ENCODE results near the gene IPCEF1.
"Not testable (repeated sequence)": the region's sequence is repeated elsewhere in the genome, so short reads cannot be mapped to it uniquely, and the experiment has no call there.

Gene IPCEF1

DNA sequence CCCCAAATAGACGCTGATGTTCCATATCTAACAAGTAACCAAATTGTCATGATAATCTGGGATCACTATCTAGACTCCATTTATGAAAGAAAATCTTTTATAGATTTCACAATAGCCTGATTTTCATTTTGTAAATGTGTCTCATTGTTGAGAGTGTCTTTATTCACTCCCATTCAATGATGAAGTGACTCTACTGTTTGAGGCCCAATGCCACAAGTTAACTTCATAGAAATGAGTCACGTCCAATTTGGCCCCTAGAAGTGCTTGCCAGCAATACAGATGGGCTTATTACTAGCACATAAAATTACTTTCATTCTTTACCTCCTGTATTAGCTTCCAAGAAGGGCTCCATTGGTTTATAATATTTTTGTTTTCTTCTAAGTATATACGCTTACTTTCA lies 6.3 kb downstream of the IPCEF1 start:
- no peak overlapping the region for H3K9ac ChIP-seq (ENCODE audit: low read length)
- no peaks in the 10 kb centered on the region for H3K27me3 ChIP-seq (ENCODE audit: control insufficient read depth, insufficient read depth, low read length)
- H3K4me1 ChIP-seq (ENCODE audit: control insufficient read depth, insufficient read depth, low read length) = no peaks in the 10 kb centered on the region
- no peaks in the 10 kb centered on the region for H3K36me3 ChIP-seq (ENCODE audit: control insufficient read depth, insufficient read depth, low read length)
- no peaks in the 10 kb centered on the region for H3K9me3 ChIP-seq (ENCODE audit: control insufficient read depth, low read length)
- no peak overlapping the region for H3K4me3 ChIP-seq (ENCODE audit: low read length)

DNA sequence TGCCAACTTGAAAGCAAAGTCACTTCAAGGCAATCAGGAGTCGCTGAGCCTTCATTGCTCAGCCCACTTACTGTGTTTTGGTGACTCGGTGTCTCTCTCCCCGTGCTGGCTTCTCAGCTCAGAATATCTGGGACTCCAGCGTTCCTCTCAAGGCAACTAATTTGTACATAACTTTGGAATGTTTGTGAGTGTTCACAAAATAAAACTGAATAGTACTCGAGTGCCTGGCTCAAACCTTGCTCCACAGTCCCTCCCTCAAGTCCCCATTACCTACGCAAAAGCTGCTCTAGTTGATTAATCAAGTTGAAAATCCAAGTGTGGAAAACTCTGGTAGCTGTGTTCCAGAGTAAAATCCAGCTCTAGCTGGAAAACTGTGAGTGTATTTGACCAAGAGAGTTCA lies 8.6 kb downstream of the IPCEF1 start:
- Histone ChIP-seq H3K4me1 (ENCODE audit: control insufficient read depth, insufficient read depth, low read length) (peaks cover 4% of the 10 kb centered on the region), H3K9ac (ENCODE audit: low read length) (no peak overlapping the region), H3K4me3 (ENCODE audit: low read length) (no peak overlapping the region), H3K36me3 (ENCODE audit: control insufficient read depth, insufficient read depth, low read length) (no peaks in the 10 kb centered on the region), H3K27me3 (ENCODE audit: control insufficient read depth, insufficient read depth, low read length) (no peaks in the 10 kb centered on the region), H3K9me3 (ENCODE audit: control insufficient read depth, low read length) (no peaks in the 10 kb centered on the region)

GRCh38 chr6:154345811-154346210 lies 10.8 kb downstream of the IPCEF1 start:
- Histone ChIP-seq H3K36me3 (ENCODE audit: control insufficient read depth, insufficient read depth, low read length) (no peaks in the 10 kb centered on the region), H3K4me3 (ENCODE audit: low read length) (no peak overlapping the region), H3K9ac (ENCODE audit: low read length) (no peak overlapping the region), H3K9me3 (ENCODE audit: control insufficient read depth, low read length) (no peaks in the 10 kb centered on the region), H3K27me3 (ENCODE audit: control insufficient read depth, insufficient read depth, low read length) (no peaks in the 10 kb centered on the region), H3K4me1 (ENCODE audit: control insufficient read depth, insufficient read depth, low read length) (peaks cover 8% of the 10 kb centered on the region)

GRCh38 chr6:154343473-154344308 lies 12.9 kb downstream of the IPCEF1 start:
- peaks cover 8% of the 10 kb centered on the region for H3K4me1 ChIP-seq (ENCODE audit: control insufficient read depth, insufficient read depth, low read length)
- peak overlapping the region; percentile 49 for H3K9ac ChIP-seq (ENCODE audit: low read length)
- H3K36me3 ChIP-seq (ENCODE audit: control insufficient read depth, insufficient read depth, low read length) = no peaks in the 10 kb centered on the region
- peak overlapping the region; percentile 11 for H3K4me3 ChIP-seq (ENCODE audit: low read length)
- H3K9me3 ChIP-seq (ENCODE audit: control insufficient read depth, low read length) = no peaks in the 10 kb centered on the region
- H3K27me3 ChIP-seq (ENCODE audit: control insufficient read depth, insufficient read depth, low read length) = no peaks in the 10 kb centered on the region

DNA sequence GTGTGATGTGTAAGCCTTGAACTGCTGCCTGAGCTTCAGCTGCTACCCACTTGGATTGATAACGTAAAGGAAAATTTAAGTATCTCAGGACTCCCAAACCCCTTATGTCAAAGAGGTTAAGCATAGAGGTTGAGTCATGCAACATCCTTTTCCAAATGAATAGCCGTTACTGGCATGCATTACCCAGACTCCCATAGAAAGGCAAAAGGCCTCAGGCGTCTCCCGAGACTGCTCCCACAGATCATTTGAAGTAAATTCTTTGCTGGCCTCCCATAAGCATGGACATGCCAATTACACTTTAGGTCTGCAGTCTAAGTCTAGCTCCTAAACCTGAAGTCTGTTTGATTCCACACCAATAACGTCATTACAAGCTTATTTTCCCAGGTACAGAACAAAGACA lies 14.7 kb downstream of the IPCEF1 start:
- Histone ChIP-seq H3K27me3 (ENCODE audit: control insufficient read depth, insufficient read depth, low read length) (no peaks in the 10 kb centered on the region), H3K36me3 (ENCODE audit: control insufficient read depth, insufficient read depth, low read length) (no peaks in the 10 kb centered on the region), H3K9me3 (ENCODE audit: control insufficient read depth, low read length) (no peaks in the 10 kb centered on the region), H3K4me3 (ENCODE audit: low read length) (no peak overlapping the region), H3K9ac (ENCODE audit: low read length) (no peak overlapping the region), H3K4me1 (ENCODE audit: control insufficient read depth, insufficient read depth, low read length) (peaks cover 8% of the 10 kb centered on the region)

DNA sequence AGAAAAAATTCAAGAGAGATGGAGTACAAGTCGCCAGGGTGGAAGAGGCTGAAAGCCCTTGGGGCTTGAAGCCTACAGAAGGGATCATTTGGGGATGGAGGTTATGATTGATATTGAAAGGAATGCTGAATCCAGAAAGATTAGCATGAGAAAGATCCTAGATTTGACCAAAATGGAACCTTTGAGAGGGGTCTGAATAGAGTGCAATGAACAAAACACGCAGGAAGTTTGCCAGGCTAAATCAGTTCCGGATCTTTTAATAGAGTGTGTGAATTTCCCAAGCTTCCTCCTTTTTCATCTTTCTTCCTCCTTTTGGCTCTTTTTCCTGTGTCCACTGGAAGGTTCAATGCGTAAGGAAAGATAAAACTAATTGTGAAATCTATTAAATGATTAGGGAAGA lies 15.3 kb downstream of the IPCEF1 start:
- no peaks in the 10 kb centered on the region for H3K36me3 ChIP-seq (ENCODE audit: control insufficient read depth, insufficient read depth, low read length)
- H3K4me3 ChIP-seq (ENCODE audit: low read length) = no peak overlapping the region
- H3K9me3 ChIP-seq (ENCODE audit: control insufficient read depth, low read length) = no peaks in the 10 kb centered on the region
- no peaks in the 10 kb centered on the region for H3K27me3 ChIP-seq (ENCODE audit: control insufficient read depth, insufficient read depth, low read length)
- no peak overlapping the region for H3K9ac ChIP-seq (ENCODE audit: low read length)
- H3K4me1 ChIP-seq (ENCODE audit: control insufficient read depth, insufficient read depth, low read length) = peaks cover 8% of the 10 kb centered on the region

GRCh38 chr6:154337406-154338005 lies 19.1 kb downstream of the IPCEF1 start:
- Histone ChIP-seq H3K4me1 (ENCODE audit: control insufficient read depth, insufficient read depth, low read length) (no peaks in the 10 kb centered on the region), H3K9me3 (ENCODE audit: control insufficient read depth, low read length) (no peaks in the 10 kb centered on the region), H3K9ac (ENCODE audit: low read length) (no peak overlapping the region), H3K36me3 (ENCODE audit: control insufficient read depth, insufficient read depth, low read length) (no peaks in the 10 kb centered on the region), H3K4me3 (ENCODE audit: low read length) (no peak overlapping the region), H3K27me3 (ENCODE audit: control insufficient read depth, insufficient read depth, low read length) (no peaks in the 10 kb centered on the region)

GRCh38 chr6:154334147-154334546 lies 22.5 kb downstream of the IPCEF1 start:
- not testable (repeated sequence) for H3K9me3 ChIP-seq (ENCODE audit: control insufficient read depth, low read length); H3K4me3 ChIP-seq (ENCODE audit: low read length); H3K36me3 ChIP-seq (ENCODE audit: control insufficient read depth, insufficient read depth, low read length); H3K9ac ChIP-seq (ENCODE audit: low read length); H3K4me1 ChIP-seq (ENCODE audit: control insufficient read depth, insufficient read depth, low read length); H3K27me3 ChIP-seq (ENCODE audit: control insufficient read depth, insufficient read depth, low read length)

GRCh38 chr6:154331750-154332149 lies 24.9 kb downstream of the IPCEF1 start:
- Histone ChIP-seq H3K36me3 (ENCODE audit: control insufficient read depth, insufficient read depth, low read length) (no peaks in the 10 kb centered on the region), H3K4me3 (ENCODE audit: low read length) (no peak overlapping the region)

GRCh38 chr6:154329350-154330170 lies 27.0 kb downstream of the IPCEF1 start:
- Histone ChIP-seq H3K4me1 (ENCODE audit: control insufficient read depth, insufficient read depth, low read length) (no peaks in the 10 kb centered on the region), H3K36me3 (ENCODE audit: control insufficient read depth, insufficient read depth, low read length) (no peaks in the 10 kb centered on the region), H3K4me3 (ENCODE audit: low read length) (no peak overlapping the region), H3K9ac (ENCODE audit: low read length) (no peak overlapping the region), H3K9me3 (ENCODE audit: control insufficient read depth, low read length) (no peaks in the 10 kb centered on the region), H3K27me3 (ENCODE audit: control insufficient read depth, insufficient read depth, low read length) (no peaks in the 10 kb centered on the region)

More at GRCh38 chr6:154331750-154332149, 24.9 kb downstream of the IPCEF1 start:
- no peak overlapping the region for H3K9ac ChIP-seq (ENCODE audit: low read length)
- H3K9me3 ChIP-seq (ENCODE audit: control insufficient read depth, low read length) = no peaks in the 10 kb centered on the region
- no peaks in the 10 kb centered on the region for H3K4me1 ChIP-seq (ENCODE audit: control insufficient read depth, insufficient read depth, low read length)
- H3K27me3 ChIP-seq (ENCODE audit: control insufficient read depth, insufficient read depth, low read length) = no peaks in the 10 kb centered on the region

DNA sequence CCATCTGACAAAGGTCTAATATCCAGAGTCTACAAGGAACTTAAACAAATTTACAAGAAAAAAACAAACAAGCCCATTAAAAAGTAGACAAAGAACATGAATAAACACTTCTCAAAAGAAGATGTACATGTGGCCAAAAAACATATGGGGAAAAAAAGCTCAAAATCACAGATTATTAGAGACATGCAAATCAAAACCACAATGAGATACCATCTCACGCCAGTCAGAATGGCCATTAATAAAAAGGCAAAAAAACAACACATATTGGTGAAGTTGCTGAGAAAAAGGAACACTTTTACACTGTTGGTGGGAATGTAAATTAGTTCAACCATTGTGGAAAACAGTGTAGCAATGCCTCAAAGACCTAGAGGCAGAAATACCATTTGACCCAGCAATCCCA lies 29.3 kb downstream of the IPCEF1 start:
- not testable (repeated sequence) for H3K4me1 ChIP-seq (ENCODE audit: control insufficient read depth, insufficient read depth, low read length); H3K36me3 ChIP-seq (ENCODE audit: control insufficient read depth, insufficient read depth, low read length); H3K27me3 ChIP-seq (ENCODE audit: control insufficient read depth, insufficient read depth, low read length); H3K9me3 ChIP-seq (ENCODE audit: control insufficient read depth, low read length); H3K9ac ChIP-seq (ENCODE audit: low read length); H3K4me3 ChIP-seq (ENCODE audit: low read length)

DNA sequence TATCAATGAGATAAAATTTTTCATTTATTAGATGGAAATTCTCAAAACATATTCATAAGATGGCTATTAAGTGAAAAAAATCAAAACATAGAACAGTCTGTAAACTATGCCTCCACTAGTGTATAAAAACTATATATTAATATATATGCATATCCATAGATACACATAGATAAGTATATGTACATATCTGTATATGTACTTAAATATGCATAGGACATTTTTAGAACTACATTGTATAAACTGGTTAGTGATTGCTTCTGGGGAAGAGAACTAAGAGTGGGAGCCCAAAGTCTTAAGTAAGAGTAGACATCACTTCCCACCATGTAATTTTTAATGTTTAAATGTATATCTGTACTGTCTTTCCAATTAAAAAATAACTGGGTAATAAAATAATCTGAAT lies 31.5 kb downstream of the IPCEF1 start:
- Histone ChIP-seq H3K4me3 (ENCODE audit: low read length) (no peak overlapping the region), H3K27me3 (ENCODE audit: control insufficient read depth, insufficient read depth, low read length) (no peaks in the 10 kb centered on the region), H3K9me3 (ENCODE audit: control insufficient read depth, low read length) (no peaks in the 10 kb centered on the region), H3K9ac (ENCODE audit: low read length) (no peak overlapping the region), H3K36me3 (ENCODE audit: control insufficient read depth, insufficient read depth, low read length) (no peaks in the 10 kb centered on the region), H3K4me1 (ENCODE audit: control insufficient read depth, insufficient read depth, low read length) (no peaks in the 10 kb centered on the region)

Data from mucosa of stomach (tissue), 1 donor.